ENCODE measurements around the gene NPAS4. TPM values are rescaled to one million over a fixed set of nuclear protein-coding genes. Genes with fewer than 3 reads are reported as not detected.

The NPAS4 gene
- total and polyA plus RNA-seq, 2 of the 13 experiments (the other 11 are each of a cell fraction or from before 2014, with no cell fraction given): not detected

DNA sequence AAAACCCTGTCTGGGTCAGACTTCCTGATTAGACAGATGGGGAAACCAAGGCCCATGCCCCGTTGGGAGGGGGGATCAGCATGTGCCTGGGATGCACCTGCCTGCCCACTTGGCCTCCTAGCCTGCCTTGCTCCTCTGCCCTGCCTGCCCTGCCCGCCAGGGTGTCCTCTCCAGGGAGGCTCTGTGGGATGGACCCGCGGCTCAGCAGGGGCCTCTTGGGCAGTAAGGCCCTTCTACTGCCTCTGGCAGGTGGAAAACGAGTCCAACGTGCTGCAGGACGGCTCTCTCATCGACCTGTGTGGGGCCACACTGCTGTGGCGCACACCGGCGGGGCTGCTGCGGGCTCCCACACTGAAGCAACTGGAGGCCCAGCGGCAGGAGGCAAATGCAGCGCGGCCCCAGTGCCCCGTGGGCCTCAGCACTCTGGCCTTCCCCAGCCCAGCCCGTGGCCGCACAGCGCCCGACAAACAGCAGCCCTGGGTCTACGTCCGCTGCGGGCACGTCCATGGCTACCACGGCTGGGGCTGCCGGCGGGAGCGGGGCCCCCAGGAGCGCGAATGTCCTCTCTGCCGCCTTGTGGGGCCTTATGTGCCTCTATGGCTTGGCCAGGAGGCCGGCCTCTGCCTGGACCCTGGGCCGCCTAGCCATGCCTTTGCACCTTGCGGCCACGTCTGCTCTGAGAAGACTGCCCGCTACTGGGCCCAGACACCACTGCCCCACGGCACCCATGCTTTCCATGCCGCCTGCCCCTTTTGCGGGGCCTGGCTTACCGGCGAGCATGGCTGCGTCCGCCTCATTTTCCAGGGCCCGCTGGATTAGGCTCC lies 54.7 kb downstream of the NPAS4 start:
- Histone ChIP-seq H3K79me2 (ENCODE audit: insufficient read depth, low read length) (no peaks in the 10 kb centered on the region), H3K27me3 (ENCODE audit: control insufficient read depth in 1 of 2, insufficient read depth in 2 of 2, low read length in 2 of 2) (no peaks in the 10 kb centered on the region), H2AFZ (ENCODE audit: low read length) (no peak overlapping the region), H3K27ac (ENCODE audit: extremely low read length, insufficient read depth, low read length) (no peak overlapping the region), H4K20me1 (ENCODE audit: insufficient read depth, low read length) (no peaks in the 10 kb centered on the region), H3K9ac (ENCODE audit: insufficient read depth, low read depth, low read length) (no peak overlapping the region), H3K9me3 (ENCODE audit: low read length) (no peaks in the 10 kb centered on the region), H3K36me3 (replicated peaks in 1 of 2; ENCODE audit: control insufficient read depth in 1 of 2, insufficient read depth in 2 of 2, low read length in 2 of 2) (peaks cover 0 to 2% of the 10 kb centered on the region in 2 experiments; a peak in 3 of 5 replicates), H3K4me2 (ENCODE audit: low read depth, low read length) (no peak overlapping the region), H3K4me1 (ENCODE audit: insufficient read depth, low read length) (peaks cover 11% of the 10 kb centered on the region), H3K4me3 (replicated peaks in 1 of 3; ENCODE audit: insufficient read depth in 1 of 3, low read depth in 2 of 3, low read length in 3 of 3) (no peak overlapping the region)
- BruUV-seq (replicated peaks): no TSS peak
- TF ChIP-seq PRPF4 (IDR thresholded peaks at IDR 0.05; ENCODE audit: low read depth, low read length, poor library complexity, severe bottlenecking) (no peak), SSRP1 (CRISPR knock-in tag; IDR thresholded peaks at IDR 0.05) (no peak), GABPB1 (CRISPR knock-in tag; IDR thresholded peaks at IDR 0.05) (peak; percentile 11; the same call in 1 of the 2 replicates), ZNF230 (CRISPR knock-in tag; IDR thresholded peaks at IDR 0.05) (no peak), THYN1 (CRISPR knock-in tag; IDR thresholded peaks at IDR 0.05; ENCODE audit: borderline replicate concordance, low read depth) (no peak), CHCHD3 (CRISPR knock-in tag; IDR thresholded peaks at IDR 0.05) (no peak), PAX8 (CRISPR knock-in tag; IDR thresholded peaks at IDR 0.05; ENCODE audit: borderline replicate concordance) (no peak), AKAP8 (CRISPR knock-in tag; IDR thresholded peaks at IDR 0.05) (0 out of 2 replicates have a peak, but pooled peaks have one; percentile 18), RBFOX2 (IDR thresholded peaks at IDR 0.05; ENCODE audit: low read depth, low read length) (peak; percentile 22), ZFY (CRISPR knock-in tag; IDR thresholded peaks at IDR 0.05) (no peak), AGO2 (optimal IDR thresholded peaks at IDR 0.05; ENCODE audit: low read depth, low read length) (peak; percentile 80)
- TF ChIP-seq, protein P1, sequence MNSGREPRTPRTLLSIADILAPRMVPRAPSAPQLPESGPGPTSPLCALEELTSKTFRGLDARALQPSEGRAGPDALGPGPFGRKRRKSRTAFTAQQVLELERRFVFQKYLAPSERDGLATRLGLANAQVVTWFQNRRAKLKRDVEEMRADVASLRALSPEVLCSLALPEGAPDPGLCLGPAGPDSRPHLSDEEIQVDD (CRISPR knock-in tag; IDR thresholded peaks at IDR 0.05; ENCODE audit: borderline replicate concordance): no peak
- TF ChIP-seq, protein P2, sequence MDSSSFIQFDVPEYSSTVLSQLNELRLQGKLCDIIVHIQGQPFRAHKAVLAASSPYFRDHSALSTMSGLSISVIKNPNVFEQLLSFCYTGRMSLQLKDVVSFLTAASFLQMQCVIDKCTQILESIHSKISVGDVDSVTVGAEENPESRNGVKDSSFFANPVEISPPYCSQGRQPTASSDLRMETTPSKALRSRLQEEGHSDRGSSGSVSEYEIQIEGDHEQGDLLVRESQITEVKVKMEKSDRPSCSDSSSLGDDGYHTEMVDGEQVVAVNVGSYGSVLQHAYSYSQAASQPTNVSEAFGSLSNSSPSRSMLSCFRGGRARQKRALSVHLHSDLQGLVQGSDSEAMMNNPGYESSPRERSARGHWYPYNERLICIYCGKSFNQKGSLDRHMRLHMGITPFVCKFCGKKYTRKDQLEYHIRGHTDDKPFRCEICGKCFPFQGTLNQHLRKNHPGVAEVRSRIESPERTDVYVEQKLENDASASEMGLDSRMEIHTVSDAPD (CRISPR knock-in tag; IDR thresholded peaks at IDR 0.05): no peak
- 96% methylated on average over 24 of the region's 44 CpGs for WGBS (ENCODE audit: low lambda C conversion rate)
- intact Hi-C loops (cut with micrococcal nuclease; ENCODE audit: unreplicated experiment) (no loop called here), in situ Hi-C loops (cut with HindIII; ENCODE audit: extremely low pct_ligation_motif_present, low pct_unique_long_range_greater_than_20kb) (no loop called here)
- CTCF ChIA-PET (ENCODE audit: low intra/inter-chr PET ratio, low total read pairs): no interaction called here
- ATAC-seq (no peak), DNase-seq (ENCODE audit: low spot score) (no peak), FAIRE-seq (no peak)
- POLR2A ChIA-PET: no interaction called here

Small RNA genes within 50 kb of the gene (small RNA-seq; reads per million reads assigned to genes)
- gene RF00017 (ENCODE audit: insufficient read depth in 2 of 3, insufficient read length in 3 of 3, low read depth in 2 of 3, low replicate concordance in 1 of 3): 0 reads per million in 3 experiments
- gene RF00416 (ENCODE audit: insufficient read depth in 2 of 3, insufficient read length in 3 of 3, low read depth in 2 of 3, low replicate concordance in 1 of 3): 0 reads per million in 3 experiments
- gene RNU1-84P (ENCODE audit: insufficient read depth in 2 of 3, insufficient read length in 3 of 3, low read depth in 2 of 3, low replicate concordance in 1 of 3): 0 to 1.9 (median 0.10) reads per million in 3 experiments

Other genes with a start within 250 kb of the NPAS4 start
- gene KLC2, start 163.3 kb upstream of the NPAS4 start, total RNA-seq (2016; rRNA removed; fragmentation: Illumina TruSeq; extraction: Trizol): 5.8 and 8.9 TPM in 2 replicates
- gene KLC2, start 163.3 kb upstream of the NPAS4 start, polyA plus RNA-seq (2011; rRNA removed): 9.2 and 13.5 TPM in 2 replicates
- 73.7 and 77.9 TPM in 2 replicates for gene RAB1B, start 152.4 kb upstream of the NPAS4 start, total RNA-seq (2016; rRNA removed; fragmentation: Illumina TruSeq; extraction: Trizol)
- gene RAB1B, start 152.4 kb upstream of the NPAS4 start, polyA plus RNA-seq (2011; rRNA removed): 87.9 and 97.8 TPM in 2 replicates
- gene CNIH2, start 142.9 kb upstream of the NPAS4 start, total RNA-seq (2016; rRNA removed; fragmentation: Illumina TruSeq; extraction: Trizol): 0.18 and 0.60 TPM in 2 replicates
- 0.25 and 0.69 TPM in 2 replicates for gene CNIH2, start 142.9 kb upstream of the NPAS4 start, polyA plus RNA-seq (2011; rRNA removed)
- gene YIF1A, start 131.9 kb upstream of the NPAS4 start, total RNA-seq (2016; rRNA removed; fragmentation: Illumina TruSeq; extraction: Trizol): 78.9 and 145 TPM in 2 replicates
- gene YIF1A, start 131.9 kb upstream of the NPAS4 start, polyA plus RNA-seq (2011; rRNA removed): 133 and 166 TPM in 2 replicates
- 0.10 and 0.18 TPM in 2 replicates for gene TMEM151A, start 129.1 kb upstream of the NPAS4 start, total RNA-seq (2016; rRNA removed; fragmentation: Illumina TruSeq; extraction: Trizol)
- 0.33 and 0.48 TPM in 2 replicates for gene TMEM151A, start 129.1 kb upstream of the NPAS4 start, polyA plus RNA-seq (2011; rRNA removed)
- gene CD248, start 104.0 kb upstream of the NPAS4 start, total RNA-seq (2016; rRNA removed; fragmentation: Illumina TruSeq; extraction: Trizol): 0.20 and 0.35 TPM in 2 replicates
- 0.20 and 0.25 TPM in 2 replicates for gene CD248, start 104.0 kb upstream of the NPAS4 start, polyA plus RNA-seq (2011; rRNA removed)
- 3.9 and 4.1 TPM in 2 replicates for gene RIN1, start 84.6 kb upstream of the NPAS4 start, total RNA-seq (2016; rRNA removed; fragmentation: Illumina TruSeq; extraction: Trizol)
- 2.4 and 4.2 TPM in 2 replicates for gene RIN1, start 84.6 kb upstream of the NPAS4 start, polyA plus RNA-seq (2011; rRNA removed)
- gene BRMS1, start 75.9 kb upstream of the NPAS4 start, total RNA-seq (2016; rRNA removed; fragmentation: Illumina TruSeq; extraction: Trizol): 55.7 and 63.1 TPM in 2 replicates
- gene BRMS1, start 75.9 kb upstream of the NPAS4 start, polyA plus RNA-seq (2011; rRNA removed): 15.8 and 16.8 TPM in 2 replicates
- gene B4GAT1, start 73.4 kb upstream of the NPAS4 start, total RNA-seq (2016; rRNA removed; fragmentation: Illumina TruSeq; extraction: Trizol): 44.9 and 109 TPM in 2 replicates
- gene B4GAT1, start 73.4 kb upstream of the NPAS4 start, polyA plus RNA-seq (2011; rRNA removed): 40.4 and 47.8 TPM in 2 replicates
- 0.49 and 0.66 TPM in 2 replicates for gene SLC29A2, start 49.3 kb upstream of the NPAS4 start, total RNA-seq (2016; rRNA removed; fragmentation: Illumina TruSeq; extraction: Trizol)
- gene SLC29A2, start 49.3 kb upstream of the NPAS4 start, polyA plus RNA-seq (2011; rRNA removed): 0.56 and 0.63 TPM in 2 replicates
- gene MRPL11, start 17.8 kb downstream of the NPAS4 start, total RNA-seq (2016; rRNA removed; fragmentation: Illumina TruSeq; extraction: Trizol): 176 and 220 TPM in 2 replicates
- 59.1 and 72.9 TPM in 2 replicates for gene MRPL11, start 17.8 kb downstream of the NPAS4 start, polyA plus RNA-seq (2011; rRNA removed)
- gene PELI3, start 45.9 kb downstream of the NPAS4 start, total RNA-seq (2016; rRNA removed; fragmentation: Illumina TruSeq; extraction: Trizol): 2.5 and 4.0 TPM in 2 replicates
- gene PELI3, start 45.9 kb downstream of the NPAS4 start, polyA plus RNA-seq (2011; rRNA removed): 2.0 and 3.1 TPM in 2 replicates
- gene DPP3, start 59.4 kb downstream of the NPAS4 start, total RNA-seq (2016; rRNA removed; fragmentation: Illumina TruSeq; extraction: Trizol): 48.7 and 59.8 TPM in 2 replicates
- gene DPP3, start 59.4 kb downstream of the NPAS4 start, polyA plus RNA-seq (2011; rRNA removed): 38.4 and 48.4 TPM in 2 replicates
- gene BBS1, start 89.6 kb downstream of the NPAS4 start, total RNA-seq (2016; rRNA removed; fragmentation: Illumina TruSeq; extraction: Trizol): 8.1 and 14.1 TPM in 2 replicates
- gene BBS1, start 89.6 kb downstream of the NPAS4 start, polyA plus RNA-seq (2011; rRNA removed): 11.7 and 12.1 TPM in 2 replicates
- gene ZDHHC24, start 125.0 kb downstream of the NPAS4 start, total RNA-seq (2016; rRNA removed; fragmentation: Illumina TruSeq; extraction: Trizol): 1.9 and 4.3 TPM in 2 replicates
- gene ZDHHC24, start 125.0 kb downstream of the NPAS4 start, polyA plus RNA-seq (2011; rRNA removed): 4.3 and 6.0 TPM in 2 replicates
- gene ACTN3, start 125.9 kb downstream of the NPAS4 start, total RNA-seq (2016; rRNA removed; fragmentation: Illumina TruSeq; extraction: Trizol): 0.04 TPM in 1 of 2 replicates, not detected in the other
- gene ACTN3, start 125.9 kb downstream of the NPAS4 start, polyA plus RNA-seq (2011; rRNA removed): 0.07 and 0.09 TPM in 2 replicates
- not detected in 2 replicates for gene CTSF, start 147.6 kb downstream of the NPAS4 start, total RNA-seq (2016; rRNA removed; fragmentation: Illumina TruSeq; extraction: Trizol)
- 0.17 TPM in 1 of 2 replicates, not detected in the other for gene CTSF, start 147.6 kb downstream of the NPAS4 start, polyA plus RNA-seq (2011; rRNA removed)
- gene CCDC87, start 172.0 kb downstream of the NPAS4 start, total RNA-seq (2016; rRNA removed; fragmentation: Illumina TruSeq; extraction: Trizol): 0.17 and 0.42 TPM in 2 replicates
- 0.05 and 0.09 TPM in 2 replicates for gene CCDC87, start 172.0 kb downstream of the NPAS4 start, polyA plus RNA-seq (2011; rRNA removed)
- 34.2 and 44.6 TPM in 2 replicates for gene CCS, start 172.2 kb downstream of the NPAS4 start, total RNA-seq (2016; rRNA removed; fragmentation: Illumina TruSeq; extraction: Trizol)
- 25.4 and 34.7 TPM in 2 replicates for gene CCS, start 172.2 kb downstream of the NPAS4 start, polyA plus RNA-seq (2011; rRNA removed)
- gene RBM14, start 195.6 kb downstream of the NPAS4 start, total RNA-seq (2016; rRNA removed; fragmentation: Illumina TruSeq; extraction: Trizol): 41.7 and 44.1 TPM in 2 replicates
- 12.7 and 14.6 TPM in 2 replicates for gene RBM14, start 195.6 kb downstream of the NPAS4 start, polyA plus RNA-seq (2011; rRNA removed)
- 136 and 138 TPM in 2 replicates for gene RBM4, start 217.7 kb downstream of the NPAS4 start, total RNA-seq (2016; rRNA removed; fragmentation: Illumina TruSeq; extraction: Trizol)
- gene RBM4, start 217.7 kb downstream of the NPAS4 start, polyA plus RNA-seq (2011; rRNA removed): 123 and 126 TPM in 2 replicates

All from HepG2 (cell line).